Measurements from ENCODE around the gene TM6SF1.
"Not testable (repeated sequence)": the region's sequence is repeated elsewhere in the genome, so short reads cannot be mapped to it uniquely, and the experiment has no call there.

TM6SF1 gene

GRCh38 chr15:83090465-83090864, 17.0 kb upstream of the TM6SF1 start:
- no peak for DNase-seq

- not testable (repeated sequence) for DNase-seq
Observed at GRCh38 chr15:83091965-83092308, 15.5 kb upstream of the TM6SF1 start.

GRCh38 chr15:83092309-83092976, 15.0 kb upstream of the TM6SF1 start:
- DNase-seq, result no peak

GRCh38 chr15:83094583-83094982, 12.9 kb upstream of the TM6SF1 start:
- DNase-seq, result no peak

- DNase-seq, result no peak
Observed at GRCh38 chr15:83098079-83098478, 9.4 kb upstream of the TM6SF1 start.

- no peak for DNase-seq
Observed at GRCh38 chr15:83099290-83099689, 8.2 kb upstream of the TM6SF1 start.

GRCh38 chr15:83100097-83100646, 7.3 kb upstream of the TM6SF1 start:
- no peak for DNase-seq

GRCh38 chr15:83102346-83102745, 5.1 kb upstream of the TM6SF1 start:
- DNase-seq, result no peak

GRCh38 chr15:83104141-83104540, 3.3 kb upstream of the TM6SF1 start:
- DNase-seq, result no peak

GRCh38 chr15:83105440-83105839, 2.0 kb upstream of the TM6SF1 start:
- no peak for DNase-seq

- no peak for DNase-seq
Observed at GRCh38 chr15:83107841-83108181, 366 bp downstream of the TM6SF1 start.

GRCh38 chr15:83108266-83109219, 1.1 kb downstream of the TM6SF1 start:
- no peak for DNase-seq

- DNase-seq, result no peak
Observed at GRCh38 chr15:83109532-83109931, 2.1 kb downstream of the TM6SF1 start.

- DNase-seq, result no peak
Observed at GRCh38 chr15:83110381-83110780, 2.9 kb downstream of the TM6SF1 start.

GRCh38 chr15:83111149-83111548, 3.7 kb downstream of the TM6SF1 start:
- no peak for DNase-seq

- no peak for DNase-seq
Observed at GRCh38 chr15:83112233-83112955, 4.9 kb downstream of the TM6SF1 start.

- DNase-seq, result no peak
Observed at GRCh38 chr15:83112956-83113299, 5.5 kb downstream of the TM6SF1 start.

- no peak for DNase-seq
Observed at GRCh38 chr15:83113881-83114674, 6.6 kb downstream of the TM6SF1 start.

GRCh38 chr15:83114856-83115255, 7.4 kb downstream of the TM6SF1 start:
- no peak for DNase-seq

- DNase-seq, result no peak
Observed at GRCh38 chr15:83115410-83115809, 8.0 kb downstream of the TM6SF1 start.

- DNase-seq, result no peak
Observed at GRCh38 chr15:83115831-83116565, 8.6 kb downstream of the TM6SF1 start.

- no peak for DNase-seq
Observed at GRCh38 chr15:83118291-83118827, 10.9 kb downstream of the TM6SF1 start.

Measured in COR-L47 (cell line).